ENCODE measurements around the gene KCTD1. TPM values are rescaled to one million over a fixed set of nuclear protein-coding genes. Genes with fewer than 3 reads are reported as not detected.

KCTD1 gene
- total RNA-seq, 1 donor from 2014 or later = 14.6 TPM

DNA sequence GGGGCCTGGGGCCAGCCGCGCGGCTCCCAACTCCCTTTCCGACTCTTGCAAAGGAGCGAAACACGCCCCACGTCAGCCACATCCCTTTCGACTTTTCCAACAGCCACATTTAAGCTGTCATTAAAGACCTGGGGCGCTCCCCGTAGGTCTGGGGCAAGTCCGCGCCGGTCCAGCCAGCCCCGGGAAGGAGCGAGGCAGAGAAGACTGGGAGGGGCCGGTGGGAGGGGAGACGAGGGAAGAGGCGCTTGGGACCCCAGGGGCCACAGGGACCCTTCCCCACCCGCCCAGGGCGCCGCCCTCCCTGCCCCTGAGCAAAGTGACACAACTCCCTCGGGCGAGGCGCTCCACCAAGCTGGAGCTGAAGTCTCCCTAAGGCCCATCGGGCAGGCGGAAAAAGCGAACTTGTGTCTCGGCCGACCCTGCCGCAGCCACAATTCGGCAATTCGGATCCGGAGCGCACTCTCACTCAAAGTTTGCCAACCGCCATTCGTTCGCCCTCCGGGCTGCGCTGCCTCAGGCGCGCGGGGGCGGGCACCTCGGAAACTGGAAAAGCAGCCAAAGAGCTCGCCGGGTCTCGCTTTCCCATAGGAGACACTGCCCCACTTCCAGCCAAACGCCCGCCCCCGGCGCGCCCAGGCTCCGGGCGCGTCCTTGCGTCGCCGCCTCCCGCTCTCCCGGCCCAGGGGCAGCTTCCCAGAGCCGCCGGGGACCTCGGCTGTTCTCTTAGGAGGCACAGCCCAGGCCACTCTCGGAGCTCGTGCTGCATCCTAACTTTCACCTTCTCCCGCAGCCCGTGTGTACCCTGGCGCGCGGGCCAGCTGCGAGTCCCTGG, 1.1 kb upstream of the KCTD1 start:
- DNase-seq = no peak

DNA sequence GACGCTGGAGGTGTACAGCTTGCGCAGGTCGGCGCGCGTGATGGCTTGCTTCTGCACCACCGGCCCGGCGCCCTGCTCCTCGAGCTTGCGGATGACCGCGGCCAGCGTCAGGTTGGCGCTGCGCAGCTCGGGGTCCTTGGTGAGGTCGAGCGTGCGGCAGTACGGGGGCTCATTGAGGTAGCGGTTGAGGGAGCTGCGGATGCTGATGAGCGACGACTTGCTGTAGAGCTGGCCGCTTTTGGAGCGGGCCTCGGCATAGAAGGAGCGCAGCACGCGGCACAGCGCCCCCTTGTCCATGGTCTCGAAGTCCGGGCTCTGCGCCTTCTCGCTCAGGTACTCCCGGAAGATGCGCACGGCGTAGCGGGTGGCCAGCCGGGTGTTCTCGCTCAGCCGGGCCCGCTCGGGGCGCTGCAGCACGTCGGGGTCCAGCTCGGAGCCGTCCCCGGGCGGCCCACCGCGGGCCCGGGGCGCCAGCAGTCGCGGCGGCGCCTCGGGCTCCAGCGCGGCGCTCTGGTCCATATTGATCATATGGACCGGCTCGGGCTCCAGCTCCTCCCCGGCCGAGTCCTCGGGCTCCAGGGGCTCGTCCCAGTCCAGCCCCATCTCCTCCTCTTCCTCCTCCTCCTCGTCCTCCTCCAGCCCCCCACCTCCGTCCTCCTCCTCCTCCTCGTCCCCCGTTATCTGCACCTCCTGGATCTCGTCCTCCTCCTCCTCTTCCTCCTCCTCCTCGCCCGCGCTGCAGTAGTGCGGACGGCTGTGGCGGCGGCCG, 523 bp downstream of the KCTD1 start:
- DNase-seq = peak; percentile 74

- DNase-seq = no peak
Observed at GRCh38 chr18:26546875-26547645, 1.3 kb downstream of the KCTD1 start.

DNA sequence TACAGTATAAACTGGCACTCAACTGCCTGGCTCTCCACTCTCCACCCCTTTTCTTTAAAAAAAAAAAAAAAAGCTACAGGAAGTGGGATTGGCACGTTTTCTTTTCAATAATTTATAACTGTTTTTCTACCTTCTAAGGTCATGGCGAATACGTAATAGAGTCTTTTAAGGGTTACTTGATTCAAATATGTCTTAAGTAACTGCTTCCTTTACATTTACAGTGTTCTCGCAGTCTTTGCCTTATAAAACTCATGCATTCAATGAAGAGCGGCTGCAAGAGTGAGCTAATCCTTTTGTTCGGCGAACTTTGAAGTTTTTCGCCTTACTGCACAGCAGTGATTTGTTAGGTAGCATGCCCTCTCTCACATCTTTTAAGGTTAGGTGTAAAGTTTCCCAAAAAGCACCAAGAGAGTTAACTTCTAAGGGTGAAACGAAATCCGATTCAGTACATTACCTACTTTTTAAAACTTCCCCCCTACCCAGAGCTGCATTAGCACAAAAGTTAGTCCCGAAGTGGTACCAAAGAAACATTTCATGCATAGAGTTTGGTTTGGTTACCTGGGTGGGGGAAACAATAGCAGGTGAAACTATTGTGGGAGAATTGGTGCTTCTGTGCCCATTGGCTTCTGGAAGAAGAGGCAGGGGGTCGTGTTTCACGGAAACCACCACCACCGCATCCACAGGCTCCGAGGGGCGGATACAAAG, 2.0 kb downstream of the KCTD1 start:
- DNase-seq = no peak

GRCh38 chr18:26545335-26546123, 2.8 kb downstream of the KCTD1 start:
- no peak for DNase-seq

GRCh38 chr18:26544451-26544850, 3.9 kb downstream of the KCTD1 start:
- no peak for DNase-seq

DNA sequence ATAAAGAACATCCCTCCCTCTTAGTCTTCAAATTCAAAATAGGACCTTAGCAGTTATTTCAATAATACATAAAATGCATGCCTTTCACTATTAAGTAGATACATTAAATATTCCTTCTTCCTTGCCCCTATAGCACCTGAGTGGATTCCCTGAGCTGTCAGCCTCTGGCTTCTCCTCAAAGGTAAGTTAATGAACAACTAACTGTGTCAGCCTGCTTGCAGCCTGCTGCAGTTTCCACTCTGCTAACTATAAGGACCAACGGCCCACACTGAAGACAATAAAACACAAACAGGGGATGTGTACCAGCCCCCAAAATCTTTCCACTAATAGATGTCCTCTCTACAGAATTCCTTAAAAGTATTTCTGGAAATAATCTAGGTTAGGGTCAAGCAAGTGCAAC, 5.0 kb downstream of the KCTD1 start:
- DNase-seq = no peak

DNA sequence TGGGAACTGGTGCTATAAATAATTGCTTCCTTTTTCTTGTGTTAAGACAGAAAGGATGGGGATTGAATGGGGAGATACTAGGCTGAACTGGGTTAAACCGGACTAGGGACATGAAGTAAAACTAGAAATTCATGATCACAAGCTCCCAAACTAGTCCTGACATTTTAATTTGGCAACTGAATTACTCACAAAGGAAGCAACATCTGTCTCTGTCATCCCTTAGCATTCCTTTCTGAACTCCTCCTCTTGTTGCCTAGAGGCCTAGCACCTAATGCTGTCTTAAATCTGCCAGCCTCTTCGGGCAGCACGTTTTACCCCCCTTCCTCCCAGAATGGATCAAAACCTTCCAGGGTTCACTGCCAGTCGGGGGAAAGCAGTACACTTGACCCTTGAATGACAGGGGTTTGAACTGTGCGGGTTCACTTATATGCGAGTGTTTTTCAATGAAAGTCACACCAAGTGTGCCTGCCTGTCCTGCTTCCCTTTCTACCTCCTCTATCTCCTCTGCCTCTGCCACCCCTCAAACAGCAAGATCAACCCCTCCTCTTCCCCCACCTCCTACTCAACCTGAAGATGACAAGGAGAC, 8.2 kb downstream of the KCTD1 start:
- no peak for DNase-seq

DNA sequence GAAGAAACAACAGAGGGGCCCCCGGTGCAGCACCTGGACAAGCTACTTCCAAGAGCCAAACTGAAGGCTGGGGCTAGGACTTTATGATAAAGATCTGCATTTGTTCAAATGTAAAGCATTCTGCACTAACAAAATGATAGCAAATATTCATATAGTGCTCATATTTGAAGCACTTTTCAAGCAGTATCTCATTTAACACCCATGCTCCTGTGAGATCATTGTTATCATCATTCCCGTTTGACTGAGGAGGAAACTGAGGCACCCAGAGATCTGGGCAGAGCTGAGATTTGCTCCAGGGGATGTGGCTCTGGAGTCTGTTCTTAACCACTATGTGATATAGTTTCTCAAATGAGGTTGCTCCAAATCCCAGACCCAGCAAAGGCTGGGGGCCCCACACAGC, 9.8 kb downstream of the KCTD1 start:
- no peak for DNase-seq

- no peak for DNase-seq
Observed at GRCh38 chr18:26536664-26537063, 11.7 kb downstream of the KCTD1 start.

DNA sequence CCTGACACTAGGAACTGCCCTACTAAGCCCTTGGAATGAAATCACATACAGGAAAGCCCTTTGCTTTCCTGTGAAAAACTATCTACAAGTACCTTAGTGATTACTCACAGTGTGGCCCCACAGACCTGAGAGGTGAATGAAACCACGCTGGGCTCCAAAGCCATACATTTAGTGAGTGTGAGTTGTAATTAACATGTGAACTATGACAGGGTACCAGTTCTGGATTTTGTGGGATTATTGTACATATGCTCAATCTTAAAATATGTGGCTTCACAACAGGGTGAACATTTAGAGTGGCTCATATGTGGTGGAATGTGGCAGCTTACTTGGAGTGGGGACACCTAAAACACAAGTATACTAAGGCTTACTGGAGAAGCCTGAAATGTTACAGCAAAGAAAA, 12.3 kb downstream of the KCTD1 start:
- no peak for DNase-seq

- no peak for DNase-seq
Observed at GRCh38 chr18:26535630-26536029, 12.7 kb downstream of the KCTD1 start.

DNA sequence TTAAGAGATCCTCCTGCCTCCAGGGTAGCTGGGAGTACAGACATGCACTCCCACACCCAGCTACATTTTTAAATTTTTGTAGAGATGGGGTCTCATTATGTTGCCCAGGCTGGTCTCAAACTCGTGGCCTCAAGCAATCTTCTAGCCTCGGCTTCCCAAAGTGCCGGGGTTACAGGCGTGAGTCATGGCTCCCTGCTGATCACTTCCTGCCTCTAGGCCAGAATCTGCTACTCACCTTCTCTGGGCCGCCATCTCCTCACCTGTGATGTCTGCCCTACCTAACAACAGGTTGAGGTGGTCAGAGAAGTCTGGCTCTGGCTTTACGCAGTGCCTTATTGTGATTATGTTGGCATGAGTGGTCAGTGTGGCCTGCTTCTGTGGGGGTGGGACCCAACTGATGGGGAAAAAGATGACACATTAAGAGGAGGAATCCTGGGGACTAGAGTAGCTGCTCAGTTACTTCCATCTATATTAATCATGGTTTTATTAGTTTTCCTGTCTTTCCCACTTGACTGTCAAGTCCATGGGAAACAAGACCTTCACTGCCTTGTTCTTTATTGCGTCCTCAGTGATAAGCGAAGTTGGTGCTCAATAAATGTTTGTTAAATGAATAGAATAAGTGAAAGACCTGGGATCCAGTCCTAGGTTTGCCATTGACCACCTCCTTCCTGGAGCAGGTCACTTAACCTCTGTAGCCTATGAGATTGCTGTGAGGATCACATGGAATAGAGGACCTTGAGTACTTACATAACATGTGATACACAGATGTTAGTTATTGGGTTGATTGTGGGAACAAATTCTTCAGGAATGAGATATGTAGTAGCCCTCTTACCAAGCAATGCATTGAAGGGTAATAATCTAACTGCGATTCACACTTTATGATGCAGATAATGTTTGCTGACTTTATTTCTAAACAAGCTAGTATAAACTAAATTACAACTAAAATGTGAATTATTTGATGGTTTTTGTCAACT, 15.7 kb downstream of the KCTD1 start:
- no peak for DNase-seq

- DNase-seq = no peak
Observed at GRCh38 chr18:26531605-26532298, 16.6 kb downstream of the KCTD1 start.

GRCh38 chr18:26526966-26527234, 21.5 kb downstream of the KCTD1 start:
- DNase-seq = no peak

DNA sequence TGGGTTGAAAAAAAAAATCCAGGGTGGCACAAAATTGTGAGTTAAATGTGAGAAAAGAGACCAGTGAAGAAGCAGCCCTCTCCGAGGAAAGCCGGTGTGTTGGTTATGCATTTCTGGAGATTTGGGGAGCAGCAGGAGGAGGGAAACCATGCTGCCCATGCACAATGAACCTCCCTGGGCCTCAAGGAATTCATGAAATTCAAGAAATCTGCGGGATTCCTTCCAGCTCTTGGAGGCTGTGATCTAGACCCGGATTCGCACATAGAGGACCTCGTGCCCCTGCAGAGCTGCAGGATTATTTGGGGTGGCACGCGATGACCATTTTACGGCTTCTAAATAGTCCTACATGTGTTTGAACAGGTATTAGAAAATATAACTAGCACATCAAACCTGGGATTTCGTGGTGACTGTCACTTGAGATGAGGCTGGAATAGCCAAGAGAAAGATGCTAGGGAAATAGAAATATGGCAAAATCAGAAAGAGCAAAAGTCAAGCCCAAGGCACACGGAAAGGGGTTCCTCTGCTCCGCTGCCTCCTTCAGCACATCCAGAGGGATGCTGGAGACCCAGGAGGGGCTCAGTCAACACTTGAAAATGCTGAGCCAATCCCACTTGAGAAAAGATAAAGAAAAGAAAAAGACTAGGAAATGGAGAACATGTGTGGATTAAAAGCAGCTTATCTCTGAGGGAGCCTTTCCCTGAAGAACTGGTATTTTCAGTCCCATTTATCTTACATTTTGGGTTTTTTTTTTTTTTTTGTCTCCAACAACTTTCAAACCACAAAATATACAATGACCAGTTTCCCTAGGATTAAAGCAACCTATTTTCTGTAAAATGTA, 22.0 kb downstream of the KCTD1 start:
- no peak for DNase-seq

GRCh38 chr18:26524504-26525351, 23.6 kb downstream of the KCTD1 start:
- DNase-seq = no peak
